Breast epithelium (tissue), 4 donors: ENCODE data around the gene APOA4. TPM values are rescaled to one million over a fixed set of nuclear protein-coding genes. Genes with fewer than 3 reads are reported as not detected.

Experiments used
- DNase-seq, 2 donors: peaks; one replicate each; pipeline ENCODE4 v3.0.0-alpha.2; 2019; ENCODE audit warnings: low spot score in 2 of 2
- H3K27ac ChIP-seq, 2 donors: fragments of 200-600 bp; sonication (generic) in 1 of 2; one replicate each; pipeline ENCODE4 v1.5.1; 2016 to 2019; ENCODE audit warnings: mild to moderate bottlenecking in 1 of 2
- H3K27me3 ChIP-seq, 2 donors: fragments of 200-600 bp; sonication (generic) in 1 of 2; one replicate each; pipeline versions ENCODE4 v1.5.1 to v1.6.0; 2017 to 2019; ENCODE audit warnings: control low read depth in 1 of 2, mild to moderate bottlenecking in 1 of 2
- H3K36me3 ChIP-seq: fragments of 200-600 bp; one replicate; pipeline ENCODE4 v1.5.1; 2019
- H3K4me1 ChIP-seq, 2 donors: fragments of 200-600 bp; sonication (generic); one replicate each; pipeline ENCODE4 v1.5.1; 2016 to 2019; ENCODE audit warnings: control low read depth in 1 of 2
- H3K4me3 ChIP-seq, 3 donors: fragments of 200-600 bp; sonication (generic); 1 replicate in 2 of 3; 2 replicates in 1 of 3; pipeline ENCODE4 v1.5.1; 2016 to 2019; ENCODE audit warnings: mild to moderate bottlenecking in 3 of 3, moderate library complexity in 2 of 3
- H3K9me3 ChIP-seq, 2 donors: fragments of 200-600 bp; sonication (generic) in 1 of 2; one replicate each; pipeline ENCODE4 v1.5.1; 2016 to 2019; ENCODE audit warnings: control low read depth in 1 of 2
- CTCF ChIP-seq, 3 donors: fragments of 450-650 bp; IDR thresholded peaks; one replicate each; pipeline ENCODE4 v1.5.1; 2016 to 2017; ENCODE audit warnings: antibody characterized with exemption in 3 of 3, mild to moderate bottlenecking in 3 of 3, moderate library complexity in 3 of 3
- POLR2A ChIP-seq: fragments of 450-650 bp; IDR thresholded peaks from one replicate; pipeline ENCODE4 v1.6.1; 2016; ENCODE audit warnings: antibody characterized with exemption, mild to moderate bottlenecking, moderate library complexity
- POLR2AphosphoS5 ChIP-seq, 3 donors: sonication (generic); formaldehyde crosslinking; IDR thresholded peaks; one replicate each; pipeline ENCODE4 v1.6.1; 2017; ENCODE audit warnings: antibody characterized with exemption in 3 of 3
- intact Hi-C: fragments of 100-400 bp; cut with DNase I; formaldehyde crosslinking; loops from one replicate; pipeline ENCODE4 v1.15.1; 2023; ENCODE audit warnings: low total_unique reads
- total RNA-seq, 3 donors: library from RNA; depleted of rRNA; stranded (reverse); fragments of >200 nt; gene quantifications; one replicate each; pipeline ENCODE4 v1.1.0, GENCODE V29; 2016

The APOA4 gene
- total RNA-seq, 3 donors from 2014 or later: 0.33 TPM; not detected in 2

- Histone ChIP-seq H3K27me3 (no peaks in the 10 kb centered on the region), H3K9me3 (no peaks in the 10 kb centered on the region), H3K4me3 (no peak overlapping the region), H3K4me1 (peaks cover 0 to 2% of the 10 kb centered on the region in 2 donors), H3K36me3 (no peaks in the 10 kb centered on the region), H3K27ac (no peak overlapping the region)
- intact Hi-C loops: no loop called here
- no peak for DNase-seq
- TF ChIP-seq POLR2A: no peak
- no peak for TF ChIP-seq POLR2AphosphoS5 (IDR thresholded peaks at IDR 0.05)
- no peak for TF ChIP-seq CTCF (IDR thresholded peaks at IDR 0.05)
Measured at GRCh38 chr11:116778556-116778955, 44.5 kb downstream of the APOA4 start.

- H3K27ac ChIP-seq: no peak overlapping the region
- H3K27me3 ChIP-seq: no peaks in the 10 kb centered on the region
- TF ChIP-seq POLR2AphosphoS5 (IDR thresholded peaks at IDR 0.05) (no peak), CTCF (IDR thresholded peaks at IDR 0.05) (no peak), POLR2A (no peak)
- H3K36me3 ChIP-seq: no peaks in the 10 kb centered on the region
- no peaks in the 10 kb centered on the region for H3K9me3 ChIP-seq
- H3K4me3 ChIP-seq: no peak overlapping the region
- H3K4me1 ChIP-seq: peaks cover 0 to 5% of the 10 kb centered on the region in 2 donors
- intact Hi-C loops: no loop called here
- no peak for DNase-seq
Measured at GRCh38 chr11:116777056-116777455, 46.0 kb downstream of the APOA4 start.

- H3K4me1 ChIP-seq: peaks cover 3 to 5% of the 10 kb centered on the region in 2 donors
- no peak overlapping the region for H3K4me3 ChIP-seq
- DNase-seq: no peak
- no peaks in the 10 kb centered on the region for H3K27me3 ChIP-seq
- H3K36me3 ChIP-seq: no peaks in the 10 kb centered on the region
- TF ChIP-seq CTCF (IDR thresholded peaks at IDR 0.05) (no peak), POLR2A (no peak), POLR2AphosphoS5 (IDR thresholded peaks at IDR 0.05) (no peak)
- no peak overlapping the region for H3K27ac ChIP-seq
- H3K9me3 ChIP-seq: no peaks in the 10 kb centered on the region
- intact Hi-C loops: no loop called here
Measured at GRCh38 chr11:116776522-116776984, 46.6 kb downstream of the APOA4 start.

GRCh38 chr11:116775975-116776374 lies 47.1 kb downstream of the APOA4 start:
- Histone ChIP-seq H3K9me3 (no peaks in the 10 kb centered on the region), H3K4me3 (no peak overlapping the region), H3K27me3 (no peaks in the 10 kb centered on the region), H3K27ac (no peak overlapping the region), H3K4me1 (peaks cover 5 to 7% of the 10 kb centered on the region in 2 donors), H3K36me3 (no peaks in the 10 kb centered on the region)
- no peak for DNase-seq
- TF ChIP-seq POLR2AphosphoS5 (IDR thresholded peaks at IDR 0.05): no peak
- TF ChIP-seq CTCF (IDR thresholded peaks at IDR 0.05): no peak
- TF ChIP-seq POLR2A: no peak
- intact Hi-C loops: no loop called here

- intact Hi-C loops: no loop called here
- Histone ChIP-seq H3K4me3 (no peak overlapping the region), H3K36me3 (no peaks in the 10 kb centered on the region), H3K27ac (no peak overlapping the region), H3K4me1 (peaks cover 5 to 7% of the 10 kb centered on the region in 2 donors), H3K27me3 (no peaks in the 10 kb centered on the region), H3K9me3 (no peaks in the 10 kb centered on the region)
- no peak for DNase-seq
- TF ChIP-seq POLR2A (no peak), POLR2AphosphoS5 (IDR thresholded peaks at IDR 0.05) (no peak), CTCF (IDR thresholded peaks at IDR 0.05) (no peak)
Measured at GRCh38 chr11:116774661-116775060, 48.4 kb downstream of the APOA4 start.
